Glutamatergic neuron (in vitro differentiated cells): Measurements from ENCODE around the gene CCNQ. TPM values are rescaled to one million over a fixed set of nuclear protein-coding genes. Genes with fewer than 3 reads are reported as not detected.
A peak's percentile ranks its signal among the peaks of the same experiment; 100 is the strongest.

Experiments
- DNase-seq: peaks from one replicate; pipeline ENCODE4 v3.0.0; 2022
- H3K27ac Mint-ChIP-seq: one replicate; pipeline ENCODE4 v1.8.0; 2020; ENCODE audit warnings: mild to moderate bottlenecking, mixed read lengths, inconsistent platforms; ENCODE audit not compliant: unreplicated experiment
- H3K27me3 Mint-ChIP-seq: one replicate; pipeline ENCODE4 v1.8.0; 2020; ENCODE audit warnings: mild to moderate bottlenecking, moderate library complexity, mixed read lengths, inconsistent platforms; ENCODE audit not compliant: unreplicated experiment
- H3K36me3 Mint-ChIP-seq: one replicate; pipeline ENCODE4 v1.8.0; 2020; ENCODE audit warnings: mild to moderate bottlenecking, mixed read lengths, inconsistent platforms; ENCODE audit not compliant: unreplicated experiment
- H3K4me1 Mint-ChIP-seq: one replicate; pipeline ENCODE4 v1.8.0; 2020; ENCODE audit warnings: mild to moderate bottlenecking, low read depth, mixed read lengths, inconsistent platforms; ENCODE audit not compliant: unreplicated experiment
- H3K4me3 Mint-ChIP-seq: one replicate; pipeline ENCODE4 v1.8.0; 2020; ENCODE audit warnings: mild to moderate bottlenecking, mixed read lengths, inconsistent platforms; ENCODE audit not compliant: unreplicated experiment
- H3K9me3 Mint-ChIP-seq: one replicate; pipeline ENCODE4 v1.8.0; 2020; ENCODE audit warnings: mild to moderate bottlenecking, moderate library complexity, mixed read lengths, inconsistent platforms; ENCODE audit not compliant: unreplicated experiment
- CTCF ChIP-seq: fragments of 200-600 bp; sonication (generic); IDR thresholded peaks from one replicate; pipeline ENCODE4 v1.5.0; 2021; ENCODE audit not compliant: partially characterized antibody, unreplicated experiment
- total RNA-seq: library from RNA; stranded (reverse); fragmentation: NEBNext Ultra II Directional; extraction: Animal tissue kit (Norgen Biotek cat#: 25700); gene quantifications from one replicate; pipeline ENCODE4 v1.2.1, GENCODE V29; 2021; ENCODE audit not compliant: unreplicated experiment

CCNQ gene
- total RNA-seq, 1 donor from 2014 or later = 28.9 TPM

DNA sequence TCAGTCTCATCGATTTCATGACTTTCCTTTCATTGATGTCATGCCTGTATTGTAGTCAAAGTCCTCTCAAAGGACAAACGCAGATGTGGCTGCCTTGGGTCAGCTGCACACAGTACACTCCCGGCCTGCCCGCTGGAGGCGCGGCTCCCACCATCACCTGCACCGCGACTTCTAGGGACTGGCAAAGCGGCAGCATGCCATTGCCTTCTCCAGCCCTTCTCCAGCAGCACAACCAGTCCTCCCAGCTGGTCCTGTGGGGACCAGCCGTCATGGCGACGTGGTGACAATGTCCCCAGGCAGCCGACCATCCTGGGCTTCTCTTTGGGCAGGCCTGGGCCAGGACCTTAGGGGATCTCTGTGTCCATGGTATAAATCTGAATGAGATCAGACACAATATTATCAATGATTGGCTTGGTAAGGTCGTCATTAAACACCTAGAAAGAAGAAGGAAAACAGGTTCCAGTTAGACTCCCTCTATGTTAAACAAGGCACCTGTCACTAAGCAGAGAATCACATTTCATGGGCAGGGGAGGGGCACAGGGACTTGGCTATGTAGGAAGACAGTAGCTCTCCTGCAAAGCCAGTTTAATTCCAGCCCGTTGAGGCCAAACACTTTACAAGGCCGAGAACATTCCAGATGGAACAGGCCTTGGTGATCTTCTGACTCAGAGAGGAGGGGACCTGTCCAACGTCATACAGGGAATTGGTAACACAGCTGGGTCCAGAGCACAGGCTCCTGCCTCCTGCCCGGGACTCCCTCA lies 10.7 kb downstream of the CCNQ start:
- Mint-ChIP-seq H3K9me3 (peaks cover 2% of the 10 kb centered on the region), H3K4me3 (no peak overlapping the region), H3K36me3 (peaks cover 4% of the 10 kb centered on the region), H3K4me1 (peaks cover 25% of the 10 kb centered on the region), H3K27me3 (no peaks in the 10 kb centered on the region), H3K27ac (no peak overlapping the region)
- no peak for TF ChIP-seq CTCF
- DNase-seq = no peak

DNA sequence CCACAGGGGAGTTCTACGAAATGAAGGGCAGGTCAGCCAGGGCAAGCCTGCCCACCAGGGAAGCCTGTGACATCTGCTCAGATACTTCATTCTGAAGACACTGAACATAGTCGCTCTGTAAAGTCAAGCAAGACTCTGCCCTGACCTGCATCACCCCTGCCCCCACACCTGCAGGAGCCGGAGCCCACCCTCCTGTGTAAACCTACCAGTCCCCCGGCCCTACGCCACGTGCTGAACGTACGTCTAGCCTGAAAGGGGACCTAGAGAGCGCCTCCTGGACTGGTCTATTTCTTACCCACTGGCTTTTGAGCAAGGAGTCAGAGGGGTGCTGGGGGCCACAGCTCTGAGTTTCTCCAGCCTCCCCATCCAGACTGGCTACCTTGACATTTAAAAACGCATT lies 11.6 kb downstream of the CCNQ start:
- H3K27me3 Mint-ChIP-seq = peaks cover 1% of the 10 kb centered on the region
- H3K27ac Mint-ChIP-seq = no peak overlapping the region
- H3K36me3 Mint-ChIP-seq = peaks cover 4% of the 10 kb centered on the region
- no peak overlapping the region for H3K4me3 Mint-ChIP-seq
- peaks cover 26% of the 10 kb centered on the region for H3K4me1 Mint-ChIP-seq
- no peak for DNase-seq
- no peak for TF ChIP-seq CTCF
- no peaks in the 10 kb centered on the region for H3K9me3 Mint-ChIP-seq

- H3K4me1 Mint-ChIP-seq = peaks cover 17% of the 10 kb centered on the region
Observed at GRCh38 chrX:153585827-153586226, 13.1 kb downstream of the CCNQ start.

DNA sequence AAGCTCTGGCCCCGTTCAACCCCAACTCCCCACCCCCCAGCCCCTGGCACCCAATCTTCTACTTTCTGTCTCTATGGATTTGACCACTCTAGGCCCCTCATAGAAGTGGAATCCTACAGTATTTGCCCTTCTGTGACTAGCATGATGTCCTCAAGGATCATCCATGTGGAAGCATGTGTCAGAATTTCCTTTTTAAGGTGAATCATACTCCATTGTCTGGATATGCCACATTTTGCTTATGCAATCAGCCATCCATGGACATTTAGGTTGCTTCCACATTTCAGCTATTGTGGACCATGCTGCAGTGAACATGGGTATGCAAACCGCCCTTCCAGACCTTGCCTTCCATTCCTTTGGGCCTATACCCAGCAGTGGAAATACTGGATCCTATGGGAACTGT lies 15.5 kb downstream of the CCNQ start:
- H3K4me1 Mint-ChIP-seq = peaks cover 13% of the 10 kb centered on the region
- peaks cover 6% of the 10 kb centered on the region for H3K27me3 Mint-ChIP-seq
- H3K9me3 Mint-ChIP-seq = no peaks in the 10 kb centered on the region
- H3K27ac Mint-ChIP-seq = no peak overlapping the region
- H3K4me3 Mint-ChIP-seq = no peak overlapping the region
- TF ChIP-seq CTCF = no peak
- no peak for DNase-seq
- peaks cover 4% of the 10 kb centered on the region for H3K36me3 Mint-ChIP-seq

More at GRCh38 chrX:153585827-153586226, 13.1 kb downstream of the CCNQ start:
- Mint-ChIP-seq H3K4me3 (no peak overlapping the region), H3K27ac (no peak overlapping the region), H3K36me3 (peaks cover 4% of the 10 kb centered on the region), H3K27me3 (peaks cover 2% of the 10 kb centered on the region), H3K9me3 (no peaks in the 10 kb centered on the region)
- DNase-seq = no peak
- TF ChIP-seq CTCF = no peak

- Mint-ChIP-seq H3K4me3 (peak overlapping the region; percentile 59), H3K36me3 (no peaks in the 10 kb centered on the region), H3K4me1 (peaks cover 11% of the 10 kb centered on the region), H3K9me3 (no peaks in the 10 kb centered on the region), H3K27ac (peak overlapping the region; percentile 28), H3K27me3 (peaks cover 6% of the 10 kb centered on the region)
- no peak for TF ChIP-seq CTCF
- peak; percentile 60 for DNase-seq
Observed at GRCh38 chrX:153582896-153583295, 16.0 kb downstream of the CCNQ start.
